NB4 (cell line): ENCODE data around the gene FAM184B.

Source experiments
- POLR2A ChIP-seq: IDR thresholded peaks from 2 replicates; pipeline ENCODE4 v1.6.1; 2011; ENCODE audit warnings: mild to moderate bottlenecking; ENCODE audit not compliant: insufficient read length; ENCODE audit errors: extremely low read depth
- TF ChIP-seq, protein P1 (sequence below): IDR thresholded peaks from one replicate; pipeline ENCODE4 v1.5.1; 2012; ENCODE audit warnings: low read depth, low read length

- TF ChIP-seq, protein P1, sequence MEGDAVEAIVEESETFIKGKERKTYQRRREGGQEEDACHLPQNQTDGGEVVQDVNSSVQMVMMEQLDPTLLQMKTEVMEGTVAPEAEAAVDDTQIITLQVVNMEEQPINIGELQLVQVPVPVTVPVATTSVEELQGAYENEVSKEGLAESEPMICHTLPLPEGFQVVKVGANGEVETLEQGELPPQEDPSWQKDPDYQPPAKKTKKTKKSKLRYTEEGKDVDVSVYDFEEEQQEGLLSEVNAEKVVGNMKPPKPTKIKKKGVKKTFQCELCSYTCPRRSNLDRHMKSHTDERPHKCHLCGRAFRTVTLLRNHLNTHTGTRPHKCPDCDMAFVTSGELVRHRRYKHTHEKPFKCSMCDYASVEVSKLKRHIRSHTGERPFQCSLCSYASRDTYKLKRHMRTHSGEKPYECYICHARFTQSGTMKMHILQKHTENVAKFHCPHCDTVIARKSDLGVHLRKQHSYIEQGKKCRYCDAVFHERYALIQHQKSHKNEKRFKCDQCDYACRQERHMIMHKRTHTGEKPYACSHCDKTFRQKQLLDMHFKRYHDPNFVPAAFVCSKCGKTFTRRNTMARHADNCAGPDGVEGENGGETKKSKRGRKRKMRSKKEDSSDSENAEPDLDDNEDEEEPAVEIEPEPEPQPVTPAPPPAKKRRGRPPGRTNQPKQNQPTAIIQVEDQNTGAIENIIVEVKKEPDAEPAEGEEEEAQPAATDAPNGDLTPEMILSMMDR: no peak
- TF ChIP-seq POLR2A: no peak
Observed at GRCh38 chr4:17769406-17770174, 11.8 kb downstream of the FAM184B start.
